GM18861 (cell line): ENCODE data around the gene ACAP3.

Experiments
- ATAC-seq: cut with Tn5 transposase; IDR thresholded peaks from one replicate; pipeline ENCODE4 v1.9.1; 2021; ENCODE audit not compliant: unreplicated experiment

The ACAP3 gene

DNA sequence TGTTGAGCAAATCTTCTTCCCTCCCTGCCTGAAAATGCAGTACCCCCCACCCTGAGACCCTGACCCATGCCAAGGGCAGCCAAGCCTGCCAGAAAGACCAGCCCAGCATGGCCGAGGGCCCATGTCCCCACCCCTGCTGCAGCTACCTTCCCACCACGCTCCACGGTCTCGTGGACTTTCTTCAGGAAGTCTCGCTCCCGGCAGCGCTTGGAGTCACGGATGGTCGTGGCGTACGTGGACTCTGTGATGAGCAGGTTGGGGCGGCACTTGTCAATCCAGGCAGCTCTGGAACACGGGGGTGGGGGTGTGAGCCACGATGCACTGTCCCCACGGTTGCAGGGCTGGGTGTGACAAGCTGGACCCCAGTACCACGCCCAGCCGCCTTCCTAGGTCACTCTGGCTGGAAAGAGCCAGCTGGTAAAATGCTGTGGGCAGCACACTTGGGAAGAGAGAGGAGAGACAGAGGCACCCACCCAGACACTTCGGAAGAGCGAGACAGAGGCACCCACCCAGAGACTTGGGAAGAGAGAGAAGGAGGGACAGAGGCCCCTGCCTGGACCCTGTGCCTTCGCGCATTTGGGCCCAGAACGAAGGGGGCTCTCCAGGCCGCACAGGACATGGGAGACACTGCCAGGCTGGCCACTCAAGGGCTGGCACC lies 7.1 kb upstream of the ACAP3 start:
- no peak for ATAC-seq

DNA sequence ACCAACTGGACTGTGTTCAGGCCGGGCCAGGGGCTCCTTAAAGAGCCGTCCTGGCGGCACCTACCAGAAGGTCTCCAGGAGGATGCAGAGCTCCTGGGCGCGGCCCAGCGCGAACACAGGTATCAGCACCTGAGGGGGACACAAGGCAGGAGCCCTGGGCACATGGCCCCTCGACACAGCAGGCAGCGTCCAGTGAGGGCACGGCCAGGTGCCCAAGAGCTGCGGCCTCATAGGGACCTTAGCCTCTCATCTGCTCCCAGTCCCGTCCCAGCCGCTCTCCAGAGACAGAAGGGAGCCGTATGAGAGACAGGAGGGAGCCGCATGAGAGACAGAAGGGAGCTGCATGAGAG lies 6.5 kb upstream of the ACAP3 start:
- no peak for ATAC-seq

DNA sequence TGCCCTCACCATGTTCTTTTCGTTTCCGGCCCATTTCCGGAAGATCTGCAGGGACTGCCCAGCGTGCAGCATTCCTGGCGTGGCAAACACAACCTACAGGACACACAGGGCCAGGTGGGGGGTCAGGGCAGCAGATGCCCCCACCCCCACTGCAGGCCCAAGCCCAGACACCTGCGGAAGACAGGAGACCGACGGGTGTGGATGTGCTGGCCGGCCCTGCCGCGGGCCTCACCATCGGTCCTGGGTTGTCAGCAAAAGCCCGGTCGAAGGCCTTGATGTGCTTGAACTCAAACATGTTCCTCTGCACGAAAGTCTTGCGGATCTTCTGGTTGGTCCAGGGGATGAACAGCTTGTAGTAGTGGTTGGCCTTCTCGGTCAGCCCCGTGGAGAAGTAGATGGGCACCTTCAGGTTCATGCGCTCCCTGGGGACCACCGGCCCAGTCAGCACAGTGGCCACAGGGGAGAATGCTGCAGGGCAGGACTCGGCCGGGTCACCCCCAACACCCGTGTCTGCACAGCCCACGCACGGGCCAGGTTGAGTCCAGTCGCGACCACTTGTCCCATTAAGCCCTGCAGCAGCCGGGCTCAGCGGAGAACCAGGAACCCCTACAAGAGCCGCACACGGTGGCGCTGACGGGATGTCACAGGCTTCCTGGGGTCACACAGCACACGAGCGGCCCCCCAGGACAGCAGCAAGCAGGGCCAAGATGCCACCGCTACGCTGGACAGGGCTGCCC lies 5.9 kb upstream of the ACAP3 start:
- no peak for ATAC-seq

DNA sequence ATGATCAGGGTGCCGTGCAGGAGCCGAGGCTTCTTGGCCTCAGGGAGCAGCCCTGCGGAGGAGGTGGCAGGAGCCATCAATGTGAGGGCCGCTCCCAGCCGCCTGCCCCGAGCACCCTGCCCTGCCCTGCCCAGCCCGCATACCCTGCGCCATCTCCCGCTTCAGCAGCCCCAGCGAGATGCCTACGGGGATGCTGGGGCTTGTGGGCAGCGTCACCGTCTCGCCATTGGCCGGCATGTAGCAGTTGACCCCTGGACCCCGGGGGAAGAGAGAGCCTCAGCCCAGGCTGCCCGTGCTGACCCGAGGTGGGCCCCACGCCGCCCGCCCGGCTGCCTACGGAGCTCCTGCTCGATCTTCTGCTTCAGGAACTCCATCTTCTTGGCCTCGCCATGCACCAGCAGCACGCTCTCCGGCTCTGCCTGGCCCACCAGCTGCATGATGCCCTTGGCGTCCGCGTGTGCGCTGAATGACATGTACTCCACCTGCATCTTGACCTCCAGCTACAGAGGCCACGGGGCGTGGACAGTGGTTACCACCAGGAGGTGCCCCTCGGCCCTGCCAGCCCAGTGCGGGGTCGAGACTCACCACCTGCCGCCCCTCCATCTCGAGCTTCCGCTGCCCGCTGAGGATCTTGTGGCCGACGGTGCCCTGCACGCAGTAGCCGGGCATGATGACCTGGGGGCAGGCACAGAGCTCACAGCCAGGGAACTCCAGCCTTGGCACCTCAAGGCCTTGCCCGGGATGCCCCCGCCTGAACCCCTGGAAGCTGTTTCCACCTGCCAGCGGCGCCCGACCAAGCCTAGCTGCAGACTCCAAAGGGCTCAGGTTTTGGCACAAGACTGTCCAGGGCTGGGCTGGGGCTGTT lies 5.0 kb upstream of the ACAP3 start:
- ATAC-seq, result no peak

DNA sequence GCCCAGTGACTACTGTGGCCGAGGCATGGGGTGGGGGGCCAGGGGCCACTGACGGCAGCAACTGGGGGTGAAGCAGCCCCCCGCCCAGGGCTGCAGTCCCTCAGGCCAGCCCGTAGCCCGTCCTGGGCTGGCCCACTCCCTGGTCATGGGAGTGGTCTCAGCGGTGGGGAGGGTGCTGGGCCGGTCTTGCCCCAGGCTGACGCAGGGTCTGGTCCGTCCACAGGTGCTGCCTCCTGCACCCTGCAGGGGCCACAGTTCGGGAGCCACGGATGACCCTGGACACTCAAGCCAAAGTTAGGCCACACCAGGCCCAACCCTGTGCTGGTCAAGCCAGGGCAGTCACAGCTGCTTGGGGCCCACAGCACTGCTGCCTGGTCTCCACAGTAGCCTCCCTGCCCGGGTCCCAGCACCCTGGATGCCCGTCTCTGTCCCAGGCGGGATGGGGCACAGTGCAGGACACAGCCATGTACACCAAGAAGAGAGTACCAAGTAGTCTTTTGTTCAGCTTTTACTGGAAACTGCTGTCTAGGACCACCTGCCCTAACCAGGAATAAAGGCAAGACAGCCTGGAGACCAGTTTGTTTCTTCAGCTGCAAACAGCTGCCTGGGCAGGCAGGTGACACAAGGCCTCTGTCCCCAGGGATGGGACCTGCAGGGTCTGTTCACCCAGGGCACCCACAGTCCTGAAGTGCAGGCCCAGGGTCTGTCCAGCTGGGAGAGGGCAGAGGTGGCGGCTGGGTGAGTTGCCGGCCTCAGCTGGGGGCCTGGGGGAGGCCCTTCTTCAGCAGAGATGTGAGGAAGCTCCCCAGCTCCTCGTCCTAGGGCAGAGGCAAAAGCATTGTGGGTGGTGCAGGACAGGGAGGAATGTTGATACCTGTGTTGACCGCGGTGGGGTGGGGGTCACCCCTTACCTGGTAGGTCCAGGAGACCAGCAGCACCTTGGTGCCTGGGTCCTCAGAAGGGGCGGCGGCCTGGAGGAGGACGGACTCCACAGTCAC lies 3.7 kb upstream of the ACAP3 start:
- ATAC-seq, result no peak

DNA sequence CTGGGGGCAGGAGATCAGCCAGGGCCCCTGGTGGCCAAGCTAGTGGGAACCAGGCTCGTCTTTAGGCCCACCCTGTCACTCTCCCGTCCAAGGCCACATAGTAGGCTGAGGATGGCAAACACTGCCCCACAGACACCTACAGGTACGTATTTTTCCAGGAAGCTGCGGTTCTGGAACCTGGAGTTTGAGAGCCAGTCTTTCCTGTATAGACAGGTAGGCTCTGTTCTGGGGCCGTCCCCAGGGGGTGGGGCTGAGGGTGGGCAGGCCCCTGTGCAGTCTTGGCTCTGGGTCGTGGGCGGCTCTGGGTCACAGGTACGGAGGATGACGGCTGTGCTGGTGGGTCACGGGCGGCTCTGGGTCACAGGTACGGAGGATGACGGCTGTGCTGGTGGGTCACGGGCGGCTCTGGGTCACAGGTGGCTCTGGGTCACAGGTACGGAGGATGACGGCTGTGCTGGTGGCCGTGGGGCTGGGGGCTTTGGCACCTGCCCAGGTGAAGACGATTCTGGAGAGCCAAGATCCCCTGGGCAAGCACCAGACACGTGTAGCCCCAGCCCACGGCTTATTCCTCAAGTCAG lies 2.8 kb upstream of the ACAP3 start:
- no peak for ATAC-seq

DNA sequence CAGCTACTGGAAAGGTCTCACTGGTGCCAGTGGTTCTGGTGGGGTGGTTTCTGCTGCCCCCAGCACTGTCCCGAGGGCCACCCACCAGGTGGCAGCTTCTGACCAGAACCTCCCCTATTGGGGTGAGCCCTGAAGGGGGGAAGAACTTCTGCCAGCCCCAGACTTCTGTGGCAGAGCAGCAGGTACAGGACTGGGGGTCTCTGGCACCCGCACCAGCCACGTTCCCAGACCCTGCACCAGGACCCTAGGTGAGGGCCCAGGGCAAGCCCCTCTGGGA lies 2.3 kb upstream of the ACAP3 start:
- no peak for ATAC-seq

DNA sequence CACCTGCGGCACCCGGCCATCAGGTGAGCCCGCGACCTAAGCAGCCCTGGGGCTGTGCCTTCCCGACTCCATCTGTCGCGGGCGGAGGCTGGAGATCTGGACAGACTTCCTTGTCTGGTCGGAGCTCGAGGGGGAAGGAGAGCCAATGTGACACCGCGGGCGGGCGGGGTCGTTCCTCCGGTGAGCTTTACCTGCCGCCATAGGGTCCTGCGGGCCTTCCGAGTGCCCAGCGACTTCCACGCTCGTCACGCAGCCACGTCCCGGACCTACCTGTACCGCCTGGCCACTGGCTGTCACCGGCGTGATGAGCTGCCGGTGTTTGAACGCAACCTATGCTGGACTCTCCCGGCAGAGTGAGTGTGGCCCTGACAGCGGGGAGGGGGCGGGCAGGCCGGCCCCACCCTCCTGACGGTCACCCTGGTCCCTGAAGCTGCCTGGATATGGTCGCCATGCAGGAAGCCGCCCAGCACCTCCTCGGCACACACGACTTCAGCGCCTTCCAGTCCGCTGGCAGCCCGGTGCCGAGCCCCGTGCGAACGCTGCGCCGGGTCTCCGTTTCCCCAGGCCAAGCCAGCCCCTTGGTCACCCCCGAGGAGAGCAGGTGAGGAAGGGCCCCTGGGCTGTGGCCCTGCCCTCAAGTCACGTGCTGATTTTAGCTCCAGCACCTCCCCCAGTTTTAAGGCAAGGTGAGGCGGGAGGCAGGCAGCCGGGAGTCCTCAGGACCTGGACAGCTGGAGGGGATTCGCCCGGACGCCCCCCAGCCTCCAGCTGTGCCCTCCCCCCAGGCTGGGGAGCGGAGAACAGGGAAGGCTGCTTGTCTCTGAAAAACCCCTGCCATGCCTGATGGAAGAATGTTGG lies 1.8 kb upstream of the ACAP3 start:
- no peak for ATAC-seq

DNA sequence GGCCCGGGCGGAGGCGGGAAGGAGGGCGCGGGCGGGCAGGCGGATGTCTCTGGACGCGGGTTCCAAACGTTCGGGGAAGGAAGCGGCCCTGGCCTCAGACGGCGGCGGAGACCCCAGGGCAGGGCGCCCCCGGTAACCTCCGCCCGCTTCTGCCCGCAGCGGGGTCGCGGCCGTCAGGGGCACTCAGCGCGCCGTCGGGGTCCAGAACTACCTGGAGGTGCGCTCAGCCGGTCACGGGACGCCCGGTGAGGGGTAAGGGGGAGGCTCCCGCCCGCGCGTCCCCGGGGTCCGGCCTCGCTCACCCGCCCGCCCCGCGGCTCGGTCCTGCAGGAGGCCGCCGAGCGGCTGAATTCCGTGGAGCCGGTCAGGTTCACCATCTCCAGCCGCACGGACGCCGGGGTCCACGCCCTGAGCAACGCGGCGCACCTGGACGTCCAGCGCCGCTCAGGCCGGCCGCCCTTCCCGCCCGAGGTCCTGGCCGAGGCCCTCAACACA lies 1.1 kb upstream of the ACAP3 start:
- ATAC-seq, result no peak

DNA sequence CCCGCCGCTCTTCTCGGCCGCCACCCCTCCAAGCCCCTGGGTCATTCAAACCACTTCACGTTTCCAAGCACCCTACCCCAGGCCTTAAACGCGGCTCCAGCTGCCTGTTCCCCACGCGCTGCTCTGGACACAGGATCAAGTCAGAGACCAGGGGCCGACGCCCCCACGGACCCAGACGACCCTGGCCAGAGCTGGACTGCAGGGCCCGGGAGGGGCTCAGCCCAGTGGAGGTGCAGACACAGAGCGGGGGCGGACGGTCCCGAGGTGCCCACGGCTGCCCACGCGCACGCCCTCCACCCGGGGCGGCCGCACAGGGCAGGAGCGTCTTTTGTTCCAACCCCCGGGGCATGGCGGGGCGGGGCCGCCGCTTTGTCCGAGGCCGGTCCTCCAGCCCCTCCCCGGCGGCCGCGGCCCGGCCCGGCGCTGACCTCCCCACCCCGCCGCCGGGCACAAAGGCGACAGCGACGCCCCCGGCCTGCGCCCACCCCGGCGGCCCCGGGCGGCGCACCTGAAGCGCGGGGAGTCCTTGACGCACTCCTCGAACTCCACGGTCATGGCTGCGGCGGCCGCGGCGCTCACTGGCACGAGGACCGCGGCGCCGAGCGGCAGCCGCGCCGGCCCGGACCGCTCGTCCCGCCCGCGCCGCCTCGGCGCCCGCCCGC lies 338 bp downstream of the ACAP3 start:
- ATAC-seq, result peak; percentile 10

DNA sequence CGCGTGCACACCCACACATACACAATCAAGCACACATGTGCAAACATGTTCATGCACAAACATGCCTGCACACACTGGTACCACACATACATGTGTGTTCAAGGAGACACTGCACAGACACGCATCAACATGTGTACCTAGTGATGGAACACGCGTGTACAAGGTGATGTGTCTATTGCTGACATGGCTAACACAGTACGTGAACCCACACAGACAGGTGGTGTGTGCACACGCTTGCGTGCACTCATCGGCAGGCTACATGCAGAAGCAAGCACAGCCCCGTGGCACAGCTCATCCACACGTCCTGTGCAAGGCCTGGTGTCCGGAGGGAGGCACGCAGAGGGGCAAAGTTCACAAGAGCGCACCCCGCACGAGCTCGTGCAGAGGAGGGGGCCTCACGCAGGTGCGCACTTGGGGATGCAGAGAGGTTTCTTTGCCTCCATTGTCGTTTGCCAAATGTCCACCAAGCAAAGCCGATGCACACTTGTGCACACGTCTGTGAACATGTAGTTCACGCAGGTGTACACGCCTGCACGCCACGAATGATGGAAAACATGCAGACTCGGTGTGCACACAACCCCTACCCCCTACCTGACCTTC lies 969 bp downstream of the ACAP3 start:
- ATAC-seq, result no peak

DNA sequence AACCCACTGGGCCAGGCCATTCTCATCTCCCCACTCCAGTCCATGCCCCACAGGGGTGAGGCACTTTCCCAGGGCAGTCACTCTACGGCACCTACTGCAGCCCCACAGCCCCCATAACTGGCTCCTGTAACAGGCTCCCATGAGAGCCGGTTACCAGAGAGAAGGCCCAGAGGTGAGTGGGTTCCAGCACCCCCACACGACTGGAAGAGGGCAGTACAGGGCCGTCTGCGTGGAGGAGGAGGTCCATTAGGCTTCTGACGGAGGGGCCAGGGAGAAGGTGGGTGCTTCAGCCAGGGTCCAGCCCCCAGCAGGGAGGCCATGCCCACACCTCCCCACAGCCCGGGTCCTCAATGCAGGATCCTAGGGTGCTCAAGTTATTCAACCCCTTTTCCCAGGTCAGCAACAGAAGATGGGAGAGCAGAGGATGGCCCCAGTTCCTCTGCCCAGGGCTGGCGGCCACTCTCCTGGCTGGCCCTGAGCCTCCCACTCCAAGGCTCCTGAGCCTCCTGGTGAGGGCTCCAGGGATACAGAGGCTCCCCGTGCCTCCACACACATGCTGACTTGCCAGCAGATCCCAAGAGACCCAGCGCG lies 1.6 kb downstream of the ACAP3 start:
- no peak for ATAC-seq

DNA sequence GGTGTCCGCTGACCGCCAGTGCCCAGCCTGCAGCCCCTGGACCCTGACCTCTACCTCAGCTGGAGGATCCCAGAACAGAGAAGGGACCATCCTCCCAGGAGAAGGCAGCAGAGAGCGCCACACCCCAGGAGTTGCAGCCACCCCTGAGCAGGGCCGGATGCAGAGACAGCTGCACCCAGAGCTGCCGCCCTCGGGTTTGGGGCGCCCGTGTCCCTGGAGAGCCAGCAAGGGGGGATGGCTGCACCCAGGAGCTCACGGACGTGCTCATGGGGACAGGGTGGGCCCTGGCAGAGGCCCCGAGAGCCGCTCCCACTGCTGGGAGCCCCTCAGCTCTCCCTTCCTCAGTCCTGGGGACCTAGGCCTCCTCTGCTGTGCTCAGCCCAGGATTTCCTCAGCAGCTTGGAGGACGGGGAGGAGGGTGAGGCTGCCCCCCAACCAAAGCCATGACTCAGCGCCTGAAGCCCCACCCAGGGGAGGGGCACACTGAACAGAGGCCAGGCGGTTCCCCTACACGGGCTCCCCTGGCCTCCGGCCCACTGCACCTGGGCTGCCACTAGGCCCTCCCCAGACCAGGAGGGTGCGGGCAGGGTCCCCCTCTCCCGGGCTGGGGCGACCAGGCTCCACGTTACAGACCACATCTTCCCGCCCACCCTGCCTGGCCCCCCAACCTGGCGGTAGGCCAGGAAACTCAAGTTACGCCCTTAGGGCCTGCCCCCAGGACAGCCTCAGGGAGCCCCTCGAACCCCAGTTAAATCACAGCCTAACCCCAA lies 2.2 kb downstream of the ACAP3 start:
- ATAC-seq, result peak; percentile 27

DNA sequence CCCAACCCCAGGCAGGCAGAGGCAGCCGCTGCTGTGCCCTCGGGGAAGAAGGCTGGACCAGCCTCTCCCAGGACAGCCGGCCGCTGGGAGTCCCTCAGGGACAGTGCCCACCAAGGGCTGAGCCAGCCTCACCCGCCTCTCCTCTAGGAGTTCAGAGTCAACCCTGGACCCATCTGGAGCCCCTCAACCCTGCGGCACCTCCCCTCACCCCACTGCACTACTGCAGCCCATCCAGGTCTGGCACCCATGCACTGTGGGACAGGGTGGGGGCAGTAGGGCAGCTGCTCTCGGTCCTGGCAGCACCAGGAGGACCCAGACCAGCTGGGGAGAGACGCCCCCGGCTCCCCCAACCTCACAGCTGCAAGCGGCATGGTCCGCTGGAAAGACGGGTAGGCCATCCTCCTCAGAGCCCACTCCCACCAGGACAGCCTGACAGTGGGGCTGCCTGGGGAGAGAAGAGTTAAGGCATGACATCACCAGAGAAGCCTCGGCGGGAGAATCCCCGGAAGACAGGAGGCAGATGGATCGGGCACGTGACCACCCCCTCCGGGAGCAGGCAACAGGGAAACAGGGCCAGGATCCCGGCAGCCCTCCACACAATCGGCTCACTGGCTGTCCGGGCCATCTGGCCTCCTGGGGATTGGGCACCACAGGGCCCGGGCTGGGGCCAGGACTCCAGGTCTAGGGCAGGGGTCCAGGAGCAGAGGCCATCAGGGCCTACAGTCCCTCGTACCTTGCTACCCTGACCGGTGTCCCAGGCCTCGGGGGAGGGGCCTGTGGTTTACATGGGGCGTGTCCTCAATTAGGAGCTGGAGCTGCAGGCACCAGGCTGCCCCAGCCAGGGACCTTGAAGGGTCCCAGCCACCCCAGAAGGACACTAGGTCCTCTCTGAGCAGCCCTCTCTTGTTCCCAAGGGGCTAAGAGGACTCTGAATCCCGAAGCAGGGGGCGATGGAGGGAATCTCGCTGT lies 3.1 kb downstream of the ACAP3 start:
- no peak for ATAC-seq

DNA sequence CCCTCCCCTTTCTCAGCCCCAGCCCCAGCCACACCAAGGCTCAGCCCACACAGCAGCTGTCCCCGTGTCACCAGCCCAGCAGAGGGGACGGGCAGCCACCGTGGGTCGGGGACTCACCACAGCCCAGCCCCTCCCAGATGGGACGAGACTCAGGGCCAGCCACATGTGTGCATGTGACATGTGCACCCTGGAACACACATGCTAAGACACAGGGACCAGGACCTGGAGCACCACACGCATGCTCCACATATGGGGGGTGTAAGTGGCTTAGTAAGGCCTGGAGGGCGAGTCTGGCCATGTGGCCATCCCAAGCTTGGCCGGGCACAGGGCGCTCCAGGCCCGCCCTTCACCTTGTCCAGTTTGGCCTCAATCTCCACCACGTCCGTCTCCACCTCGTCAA lies 4.0 kb downstream of the ACAP3 start:
- no peak for ATAC-seq

DNA sequence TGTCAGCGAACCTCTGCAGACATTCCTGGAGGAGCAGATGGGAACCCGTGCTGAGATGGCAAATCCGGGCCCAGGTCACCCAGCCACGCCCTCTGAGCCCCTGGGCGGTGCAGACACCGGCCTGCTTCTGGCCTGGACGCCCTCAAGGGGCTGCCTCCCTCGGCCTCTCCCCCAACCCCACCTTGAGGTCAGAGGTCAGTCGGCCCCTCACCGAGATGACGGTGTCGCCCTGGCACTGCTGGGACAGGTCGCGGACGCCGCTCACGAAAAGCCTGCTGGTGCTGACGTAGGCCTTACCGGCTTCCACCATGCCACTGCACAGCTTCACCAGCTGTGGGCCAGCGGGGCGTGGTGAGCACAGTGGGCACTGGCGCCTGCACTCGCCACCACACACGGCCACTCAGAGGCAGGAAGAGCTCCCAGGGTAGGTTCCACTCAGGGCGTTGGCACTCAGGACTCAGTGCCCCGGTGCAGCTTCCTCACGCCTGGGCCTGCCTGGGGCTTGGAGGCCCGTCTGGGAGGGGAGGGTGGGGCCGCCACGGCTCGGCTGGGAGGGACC lies 4.7 kb downstream of the ACAP3 start:
- no peak for ATAC-seq
